Omental fat pad (tissue), 4 donors: Measurements from ENCODE around the gene ANGPT4. TPM values are rescaled to one million over a fixed set of nuclear protein-coding genes. Genes with fewer than 3 reads are reported as not detected.

ENCODE experiments used
- ATAC-seq: fragments of 150-250 bp; one replicate; pipeline ENCODE4 v1.9.1; 2016; ENCODE audit warnings: mild to moderate bottlenecking, moderate library complexity; ENCODE audit not compliant: low FRiP score
- DNase-seq: peaks from one replicate; pipeline ENCODE4 v3.0.0-alpha.2; 2019; ENCODE audit warnings: low spot score
- total RNA-seq, 4 donors: library from RNA; depleted of rRNA; stranded (reverse); fragments of >200 nt; gene quantifications; one replicate each; pipeline ENCODE4 v1.1.0, GENCODE V29; 2016
- TF ChIP-seq, protein P1 (sequence below), 3 donors: fragments of 450-650 bp; IDR thresholded peaks; one replicate each; pipeline ENCODE4 v1.5.1; 2016 to 2017; ENCODE audit warnings: antibody characterized with exemption in 3 of 3, mild to moderate bottlenecking in 3 of 3, moderate library complexity in 2 of 3

The ANGPT4 gene
- total RNA-seq, 4 donors from 2014 or later, result 0.44 to 27.6 (median 3.4) TPM

DNA sequence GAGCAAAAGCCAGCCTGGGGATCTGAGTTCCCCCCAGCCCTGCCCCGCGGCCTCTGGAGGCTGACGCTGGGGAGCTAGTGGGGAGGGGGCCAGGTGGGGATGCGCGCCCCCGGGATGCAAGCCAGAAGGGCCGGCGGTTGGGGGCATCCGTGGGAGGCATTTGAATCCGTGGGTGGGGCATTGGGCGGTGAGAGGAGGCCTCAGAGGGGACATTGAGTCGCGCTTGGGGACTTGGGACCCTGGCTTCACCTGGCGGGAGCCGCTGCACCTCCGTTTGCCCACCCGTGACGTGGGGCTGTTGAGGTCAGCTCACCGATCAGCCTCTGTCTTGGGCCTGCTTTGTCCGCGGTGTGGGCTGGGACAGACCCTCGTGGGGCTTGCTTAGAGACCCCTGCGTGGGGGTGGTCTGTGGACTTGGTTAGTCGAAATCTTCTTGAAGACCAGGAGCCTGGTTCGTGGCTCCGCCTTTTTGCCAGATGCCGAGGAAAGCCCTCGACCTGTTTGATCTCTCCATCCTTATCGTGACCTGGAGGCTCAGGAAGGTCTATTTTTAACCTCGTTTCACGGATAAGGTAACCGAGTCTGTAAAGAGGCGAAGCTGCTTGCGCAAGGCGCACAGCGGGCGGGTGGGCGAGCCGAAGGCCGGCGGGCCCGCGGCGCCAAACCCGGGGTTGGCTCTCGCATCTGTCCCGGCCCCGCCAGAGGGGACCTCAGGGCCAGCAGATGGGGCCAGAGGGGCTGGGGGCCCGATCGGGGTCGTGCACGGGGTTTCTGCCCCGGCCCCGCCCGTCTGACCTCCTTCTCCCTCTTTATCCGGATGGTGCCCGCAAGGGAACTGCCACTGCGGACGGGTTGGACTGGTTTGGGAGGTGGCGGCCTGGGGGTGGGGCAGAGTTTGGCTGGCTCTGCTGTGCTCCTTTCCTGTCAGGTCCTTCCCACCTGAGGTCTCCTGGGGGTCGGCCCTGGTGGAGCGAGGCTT, 74.3 kb downstream of the ANGPT4 start:
- no peak for ATAC-seq
- TF ChIP-seq, protein P1, sequence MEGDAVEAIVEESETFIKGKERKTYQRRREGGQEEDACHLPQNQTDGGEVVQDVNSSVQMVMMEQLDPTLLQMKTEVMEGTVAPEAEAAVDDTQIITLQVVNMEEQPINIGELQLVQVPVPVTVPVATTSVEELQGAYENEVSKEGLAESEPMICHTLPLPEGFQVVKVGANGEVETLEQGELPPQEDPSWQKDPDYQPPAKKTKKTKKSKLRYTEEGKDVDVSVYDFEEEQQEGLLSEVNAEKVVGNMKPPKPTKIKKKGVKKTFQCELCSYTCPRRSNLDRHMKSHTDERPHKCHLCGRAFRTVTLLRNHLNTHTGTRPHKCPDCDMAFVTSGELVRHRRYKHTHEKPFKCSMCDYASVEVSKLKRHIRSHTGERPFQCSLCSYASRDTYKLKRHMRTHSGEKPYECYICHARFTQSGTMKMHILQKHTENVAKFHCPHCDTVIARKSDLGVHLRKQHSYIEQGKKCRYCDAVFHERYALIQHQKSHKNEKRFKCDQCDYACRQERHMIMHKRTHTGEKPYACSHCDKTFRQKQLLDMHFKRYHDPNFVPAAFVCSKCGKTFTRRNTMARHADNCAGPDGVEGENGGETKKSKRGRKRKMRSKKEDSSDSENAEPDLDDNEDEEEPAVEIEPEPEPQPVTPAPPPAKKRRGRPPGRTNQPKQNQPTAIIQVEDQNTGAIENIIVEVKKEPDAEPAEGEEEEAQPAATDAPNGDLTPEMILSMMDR (IDR thresholded peaks at IDR 0.05), result no peak
- no peak for DNase-seq

DNA sequence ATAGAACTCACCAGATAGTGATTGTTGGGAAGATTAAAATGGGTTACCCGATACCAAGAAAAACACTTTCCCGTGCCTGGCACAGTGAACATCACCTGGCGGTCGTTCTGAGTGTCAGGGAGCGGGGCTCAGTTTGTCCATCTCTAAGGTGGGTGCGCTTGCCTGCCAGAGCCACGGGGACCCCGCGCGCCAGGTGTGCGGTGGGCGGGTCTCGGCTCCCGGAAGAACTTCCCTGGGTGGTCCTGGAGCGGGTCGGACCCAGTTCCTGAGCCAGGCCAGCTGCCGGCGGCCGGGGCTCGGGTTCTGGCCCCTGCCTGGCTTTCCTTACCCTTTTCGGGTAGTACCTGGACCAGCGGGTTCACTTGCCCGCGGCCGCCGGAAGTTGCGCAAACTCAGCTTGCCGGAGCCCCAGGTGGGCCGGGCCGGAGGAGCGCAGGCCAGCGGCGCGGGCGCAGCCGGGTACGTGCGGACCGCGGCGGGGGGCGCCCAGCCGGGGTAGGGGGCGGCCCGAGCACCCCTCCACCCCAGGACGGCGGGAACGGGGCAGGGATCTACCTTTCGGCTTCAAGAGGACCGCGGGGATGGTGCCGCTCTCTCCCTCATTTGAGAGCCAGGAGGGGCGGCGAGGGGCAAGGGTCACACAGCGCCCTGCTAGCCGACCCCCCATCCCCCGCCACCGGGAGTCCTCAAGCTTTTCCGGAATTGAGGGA, 75.1 kb downstream of the ANGPT4 start:
- TF ChIP-seq, protein P1 (IDR thresholded peaks at IDR 0.05), result no peak
- DNase-seq (no peak), ATAC-seq (no peak)

DNA sequence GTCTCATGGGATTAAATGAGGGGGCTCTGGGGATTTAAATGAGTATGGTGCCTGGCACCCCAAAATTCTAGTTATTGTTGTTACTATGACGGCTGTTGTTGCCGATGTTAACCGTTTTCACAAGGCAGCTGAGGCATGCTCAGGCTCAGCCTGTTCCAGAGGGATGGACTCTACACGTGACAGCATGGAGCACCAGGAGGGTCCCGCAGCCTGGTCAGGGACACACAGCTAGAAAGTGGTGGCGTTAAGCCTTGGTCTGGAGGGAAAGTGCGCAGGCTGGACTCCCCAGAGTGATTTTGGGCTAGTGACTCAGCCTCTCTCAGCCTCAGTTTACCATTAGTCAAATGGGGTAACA, 75.7 kb downstream of the ANGPT4 start:
- ATAC-seq (no peak), DNase-seq (no peak)
- TF ChIP-seq, protein P1 (IDR thresholded peaks at IDR 0.05), result no peak

DNA sequence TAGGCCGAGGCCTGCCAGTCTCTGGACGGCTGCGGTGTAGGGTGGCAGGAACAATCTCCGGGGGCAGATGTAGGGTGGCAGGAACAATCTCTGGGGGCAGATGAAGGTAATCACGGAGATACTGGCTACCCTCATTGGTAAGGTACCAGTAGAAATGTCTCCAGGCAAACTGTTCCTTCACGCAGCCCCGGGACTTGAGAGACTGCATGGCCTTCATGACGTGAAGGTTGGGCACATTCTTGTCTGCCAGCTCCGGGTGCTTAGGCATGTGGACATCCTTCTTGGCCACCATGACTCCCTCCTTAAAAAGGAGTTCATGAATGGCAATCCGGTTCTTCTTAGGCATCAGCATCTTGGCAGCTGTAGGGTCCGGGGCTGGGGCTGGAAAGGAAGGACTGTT, 76.5 kb downstream of the ANGPT4 start:
- DNase-seq (no peak), ATAC-seq (no peak)
- TF ChIP-seq, protein P1 (IDR thresholded peaks at IDR 0.05), result no peak

DNA sequence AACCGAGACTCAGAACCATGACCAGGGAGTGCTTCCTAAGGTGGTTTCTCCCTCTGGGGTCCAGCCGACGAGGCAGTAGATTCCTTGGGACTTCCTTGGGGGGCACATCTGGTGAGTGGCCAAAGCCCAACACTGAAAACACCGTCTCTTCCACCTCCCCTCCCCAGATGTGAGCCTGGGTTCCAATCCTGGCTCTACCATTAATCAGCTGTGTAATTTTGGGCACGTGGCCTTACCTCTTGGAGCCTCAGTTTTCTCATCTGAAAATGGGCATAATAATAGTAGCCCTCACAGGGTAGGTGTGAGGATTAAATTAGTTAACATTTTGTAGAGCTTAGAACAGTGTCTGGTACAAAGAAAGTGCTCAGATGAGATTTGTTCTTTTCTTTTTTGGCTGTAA, 77.1 kb downstream of the ANGPT4 start:
- TF ChIP-seq, protein P1 (IDR thresholded peaks at IDR 0.05), result no peak
- no peak for DNase-seq

DNA sequence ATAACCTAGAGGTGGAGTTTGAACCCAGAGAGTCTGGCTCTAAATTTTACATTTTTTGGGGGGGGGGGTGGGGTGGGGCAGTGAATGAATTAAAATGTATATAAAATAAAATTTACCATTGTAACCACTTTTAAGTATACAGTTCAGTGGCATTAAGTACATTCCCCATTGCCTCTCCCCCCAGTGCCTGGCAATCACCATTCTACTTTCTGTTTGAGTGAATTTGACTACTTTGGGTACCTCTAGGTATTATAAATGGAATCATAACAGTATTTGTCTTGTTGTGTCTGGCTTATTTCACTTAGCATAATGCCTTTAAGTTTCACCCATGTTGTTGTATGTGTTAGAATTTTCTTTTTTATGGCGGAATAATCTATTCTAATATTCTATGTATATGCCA, 79.9 kb downstream of the ANGPT4 start:
- ATAC-seq, result no peak
- no peak for DNase-seq
- TF ChIP-seq, protein P1 (IDR thresholded peaks at IDR 0.05), result no peak

More for the DNA sequence above, 77.1 kb downstream of the ANGPT4 start:
- ATAC-seq, result no peak
